Measurements from ENCODE around the gene KPNA3.

GRCh38 chr13:49802426-49802825, 9.9 kb upstream of the KPNA3 start:
- TF ChIP-seq, protein P1, sequence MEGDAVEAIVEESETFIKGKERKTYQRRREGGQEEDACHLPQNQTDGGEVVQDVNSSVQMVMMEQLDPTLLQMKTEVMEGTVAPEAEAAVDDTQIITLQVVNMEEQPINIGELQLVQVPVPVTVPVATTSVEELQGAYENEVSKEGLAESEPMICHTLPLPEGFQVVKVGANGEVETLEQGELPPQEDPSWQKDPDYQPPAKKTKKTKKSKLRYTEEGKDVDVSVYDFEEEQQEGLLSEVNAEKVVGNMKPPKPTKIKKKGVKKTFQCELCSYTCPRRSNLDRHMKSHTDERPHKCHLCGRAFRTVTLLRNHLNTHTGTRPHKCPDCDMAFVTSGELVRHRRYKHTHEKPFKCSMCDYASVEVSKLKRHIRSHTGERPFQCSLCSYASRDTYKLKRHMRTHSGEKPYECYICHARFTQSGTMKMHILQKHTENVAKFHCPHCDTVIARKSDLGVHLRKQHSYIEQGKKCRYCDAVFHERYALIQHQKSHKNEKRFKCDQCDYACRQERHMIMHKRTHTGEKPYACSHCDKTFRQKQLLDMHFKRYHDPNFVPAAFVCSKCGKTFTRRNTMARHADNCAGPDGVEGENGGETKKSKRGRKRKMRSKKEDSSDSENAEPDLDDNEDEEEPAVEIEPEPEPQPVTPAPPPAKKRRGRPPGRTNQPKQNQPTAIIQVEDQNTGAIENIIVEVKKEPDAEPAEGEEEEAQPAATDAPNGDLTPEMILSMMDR (conservative IDR thresholded peaks at IDR 0.05; ENCODE audit: low read depth in 2 of 2): no peak
- TF ChIP-seq CREB1 (CRISPR knock-in tag; IDR thresholded peaks at IDR 0.05; ENCODE audit: low read depth) (no peak), POLR2AphosphoS5 (IDR thresholded peaks at IDR 0.05; ENCODE audit: low read depth) (no peak), JUNB (IDR thresholded peaks at IDR 0.05; ENCODE audit: unreplicated experiment) (no peak)

Measured in GM23338 (cell line).